GM15510 (cell line): ENCODE results near the gene SAP130.

ENCODE experiments used
- POLR2A ChIP-seq: IDR thresholded peaks from 3 replicates; pipeline ENCODE4 v1.6.1; 2011; ENCODE audit warnings: borderline replicate concordance; ENCODE audit not compliant: insufficient read length; ENCODE audit errors: extremely low read depth

The SAP130 gene

GRCh38 chr2:128037649-128038048 lies 9.8 kb upstream of the SAP130 start:
- no peak for TF ChIP-seq POLR2A

GRCh38 chr2:128036748-128037607 lies 9.1 kb upstream of the SAP130 start:
- TF ChIP-seq POLR2A, result no peak

GRCh38 chr2:128032092-128032491 lies 4.2 kb upstream of the SAP130 start:
- no peak for TF ChIP-seq POLR2A

GRCh38 chr2:128028668-128029054 lies 802 bp upstream of the SAP130 start:
- no peak for TF ChIP-seq POLR2A

GRCh38 chr2:128027278-128027800 lies 520 bp downstream of the SAP130 start:
- peak; percentile 43 for TF ChIP-seq POLR2A

GRCh38 chr2:128026448-128027277 lies 1.2 kb downstream of the SAP130 start:
- TF ChIP-seq POLR2A, result no peak

GRCh38 chr2:128024816-128025215 lies 3.0 kb downstream of the SAP130 start:
- TF ChIP-seq POLR2A, result no peak

- TF ChIP-seq POLR2A, result no peak
These were observed 10.3 kb downstream of the SAP130 start for GRCh38 chr2:128017561-128017960.

- no peak for TF ChIP-seq POLR2A
These were observed 11.2 kb downstream of the SAP130 start for GRCh38 chr2:128016620-128017019.

- no peak for TF ChIP-seq POLR2A
These were observed 15.2 kb downstream of the SAP130 start for GRCh38 chr2:128012698-128013097.

- TF ChIP-seq POLR2A, result no peak
These were observed 19.7 kb downstream of the SAP130 start for GRCh38 chr2:128008074-128008672.

- TF ChIP-seq POLR2A, result no peak
These were observed 23.4 kb downstream of the SAP130 start for GRCh38 chr2:128004509-128004908.

- TF ChIP-seq POLR2A, result no peak
These were observed 24.4 kb downstream of the SAP130 start for GRCh38 chr2:128003463-128003862.

- TF ChIP-seq POLR2A, result no peak
These were observed 31.7 kb downstream of the SAP130 start for GRCh38 chr2:127996160-127996559.

GRCh38 chr2:127995725-127996124 lies 32.1 kb downstream of the SAP130 start:
- no peak for TF ChIP-seq POLR2A

- TF ChIP-seq POLR2A, result no peak
These were observed 34.2 kb downstream of the SAP130 start for GRCh38 chr2:127993659-127994058.

GRCh38 chr2:127991742-127992141 lies 36.1 kb downstream of the SAP130 start:
- no peak for TF ChIP-seq POLR2A
